ENCODE results near the gene TMEM53.

Gene TMEM53

GRCh38 chr1:44718091-44718490, 43.8 kb upstream of the TMEM53 start:
- peaks cover 36% of the 10 kb centered on the region for H3K4me1 ChIP-seq (ENCODE audit: low read length)
- no peaks in the 10 kb centered on the region for H4K20me1 ChIP-seq (ENCODE audit: insufficient read depth, low read length)
- peaks cover 38% of the 10 kb centered on the region for H3F3A ChIP-seq (ENCODE audit: insufficient read depth, low read length)
- no peaks in the 10 kb centered on the region for H3K9me2 ChIP-seq (replicated peaks; ENCODE audit: insufficient read depth, low read length)
- no peak for DNase-seq
- H3K9me3 ChIP-seq (replicated peaks; ENCODE audit: insufficient read depth, low read length): no peaks in the 10 kb centered on the region
- peak overlapping the region; percentile 43 for H3K4me2 ChIP-seq (ENCODE audit: low read depth, low read length)
- no peak for TF ChIP-seq EZH2phosphoT487 (IDR thresholded peaks at IDR 0.05; ENCODE audit: low read length)
- TF ChIP-seq EZH2 (optimal IDR thresholded peaks at IDR 0.05; ENCODE audit: low read depth, low read length): no peak
- H3K27ac ChIP-seq (ENCODE audit: low read length): no peak overlapping the region; the same call in 1 of the 2 replicates
- no peak overlapping the region for H3K4me3 ChIP-seq (ENCODE audit: low read length)
- H3K79me2 ChIP-seq (ENCODE audit: low read length): no peaks in the 10 kb centered on the region
- H3K27me3 ChIP-seq (replicated peaks; ENCODE audit: insufficient read depth, low read length): no peaks in the 10 kb centered on the region
- H3K9ac ChIP-seq (ENCODE audit: low read length): 0 out of 2 replicates have a peak overlapping the region, but pooled peaks have one; percentile 18
- no peak overlapping the region for H2AFZ ChIP-seq (ENCODE audit: low read length)
- H3K36me3 ChIP-seq (replicated peaks; ENCODE audit: insufficient read depth, low read length): no peaks in the 10 kb centered on the region

- H3F3A ChIP-seq (ENCODE audit: insufficient read depth, low read length): peaks cover 40% of the 10 kb centered on the region
- peak overlapping the region; percentile 43 for H3K4me2 ChIP-seq (ENCODE audit: low read depth, low read length)
- H3K9ac ChIP-seq (ENCODE audit: low read length): 0 out of 2 replicates have a peak overlapping the region, but pooled peaks have one; percentile 18
- no peaks in the 10 kb centered on the region for H3K9me3 ChIP-seq (replicated peaks; ENCODE audit: insufficient read depth, low read length)
- no peak overlapping the region for H3K4me3 ChIP-seq (ENCODE audit: low read length)
- no peak for DNase-seq
- H3K4me1 ChIP-seq (ENCODE audit: low read length): peaks cover 34% of the 10 kb centered on the region
- no peaks in the 10 kb centered on the region for H3K27me3 ChIP-seq (replicated peaks; ENCODE audit: insufficient read depth, low read length)
- H2AFZ ChIP-seq (ENCODE audit: low read length): no peak overlapping the region
- H4K20me1 ChIP-seq (ENCODE audit: insufficient read depth, low read length): no peaks in the 10 kb centered on the region
- no peaks in the 10 kb centered on the region for H3K9me2 ChIP-seq (replicated peaks; ENCODE audit: insufficient read depth, low read length)
- no peak for TF ChIP-seq EZH2phosphoT487 (IDR thresholded peaks at IDR 0.05; ENCODE audit: low read length)
- TF ChIP-seq EZH2 (optimal IDR thresholded peaks at IDR 0.05; ENCODE audit: low read depth, low read length): no peak
- TF ChIP-seq CTCF (IDR thresholded peaks at IDR 0.05; ENCODE audit: low read length): no peak
- no peaks in the 10 kb centered on the region for H3K36me3 ChIP-seq (replicated peaks; ENCODE audit: insufficient read depth, low read length)
- no peaks in the 10 kb centered on the region for H3K79me2 ChIP-seq (ENCODE audit: low read length)
- H3K27ac ChIP-seq (ENCODE audit: low read length): no peak overlapping the region; the same call in 1 of the 2 replicates
Observed at GRCh38 chr1:44717653-44718052, 43.4 kb upstream of the TMEM53 start.

GRCh38 chr1:44717156-44717555, 42.9 kb upstream of the TMEM53 start:
- H3K36me3 ChIP-seq (replicated peaks; ENCODE audit: insufficient read depth, low read length): no peaks in the 10 kb centered on the region
- H3K79me2 ChIP-seq (ENCODE audit: low read length): no peaks in the 10 kb centered on the region
- H2AFZ ChIP-seq (ENCODE audit: low read length): no peak overlapping the region
- no peak for DNase-seq
- H4K20me1 ChIP-seq (ENCODE audit: insufficient read depth, low read length): no peaks in the 10 kb centered on the region
- H3K9me3 ChIP-seq (replicated peaks; ENCODE audit: insufficient read depth, low read length): no peaks in the 10 kb centered on the region
- H3K4me1 ChIP-seq (ENCODE audit: low read length): peaks cover 34% of the 10 kb centered on the region
- H3K27me3 ChIP-seq (replicated peaks; ENCODE audit: insufficient read depth, low read length): no peaks in the 10 kb centered on the region
- TF ChIP-seq EZH2phosphoT487 (IDR thresholded peaks at IDR 0.05; ENCODE audit: low read length) (no peak), CTCF (IDR thresholded peaks at IDR 0.05; ENCODE audit: low read length) (no peak), EZH2 (optimal IDR thresholded peaks at IDR 0.05; ENCODE audit: low read depth, low read length) (no peak)
- no peaks in the 10 kb centered on the region for H3K9me2 ChIP-seq (replicated peaks; ENCODE audit: insufficient read depth, low read length)
- H3K9ac ChIP-seq (ENCODE audit: low read length): no peak overlapping the region
- H3F3A ChIP-seq (ENCODE audit: insufficient read depth, low read length): peaks cover 39% of the 10 kb centered on the region
- no peak overlapping the region for H3K27ac ChIP-seq (ENCODE audit: low read length)
- no peak overlapping the region for H3K4me3 ChIP-seq (ENCODE audit: low read length)
- peak overlapping the region; percentile 43; the same call in 1 of the 2 replicates for H3K4me2 ChIP-seq (ENCODE audit: low read depth, low read length)

- H4K20me1 ChIP-seq (ENCODE audit: insufficient read depth, low read length): no peaks in the 10 kb centered on the region
- no peaks in the 10 kb centered on the region for H3K9me2 ChIP-seq (replicated peaks; ENCODE audit: insufficient read depth, low read length)
- no peaks in the 10 kb centered on the region for H3K79me2 ChIP-seq (ENCODE audit: low read length)
- 0 out of 2 replicates have a peak overlapping the region, but pooled peaks have one; percentile 14 for H3K4me3 ChIP-seq (ENCODE audit: low read length)
- no peak overlapping the region for H3K27ac ChIP-seq (ENCODE audit: low read length)
- no peaks in the 10 kb centered on the region for H3K36me3 ChIP-seq (replicated peaks; ENCODE audit: insufficient read depth, low read length)
- H3K27me3 ChIP-seq (replicated peaks; ENCODE audit: insufficient read depth, low read length): peaks cover 6% of the 10 kb centered on the region; the same call in 1 of the 2 replicates
- no peak overlapping the region for H3K9ac ChIP-seq (ENCODE audit: low read length)
- peak; percentile 96 for TF ChIP-seq CTCF (IDR thresholded peaks at IDR 0.05; ENCODE audit: low read length)
- TF ChIP-seq EZH2 (optimal IDR thresholded peaks at IDR 0.05; ENCODE audit: low read depth, low read length): no peak
- TF ChIP-seq EZH2phosphoT487 (IDR thresholded peaks at IDR 0.05; ENCODE audit: low read length): no peak
- DNase-seq: peak; percentile 70
- H3K9me3 ChIP-seq (replicated peaks; ENCODE audit: insufficient read depth, low read length): no peaks in the 10 kb centered on the region
- H2AFZ ChIP-seq (ENCODE audit: low read length): peak overlapping the region; percentile 31
- peaks cover 19% of the 10 kb centered on the region for H3F3A ChIP-seq (ENCODE audit: insufficient read depth, low read length)
- peak overlapping the region; percentile 56 for H3K4me2 ChIP-seq (ENCODE audit: low read depth, low read length)
- peaks cover 30% of the 10 kb centered on the region for H3K4me1 ChIP-seq (ENCODE audit: low read length)
Observed at GRCh38 chr1:44714944-44715571, 40.8 kb upstream of the TMEM53 start.

Data from MM.1S (cell line).